Measurements from ENCODE around the gene TICAM2. TPM values are rescaled to one million over a fixed set of nuclear protein-coding genes. Genes with fewer than 3 reads are reported as not detected.
A peak's percentile ranks its signal among the peaks of the same experiment; 100 is the strongest.
"Not testable (repeated sequence)": the region's sequence is repeated elsewhere in the genome, so short reads cannot be mapped to it uniquely, and the experiment has no call there.

TICAM2 gene, protein sequence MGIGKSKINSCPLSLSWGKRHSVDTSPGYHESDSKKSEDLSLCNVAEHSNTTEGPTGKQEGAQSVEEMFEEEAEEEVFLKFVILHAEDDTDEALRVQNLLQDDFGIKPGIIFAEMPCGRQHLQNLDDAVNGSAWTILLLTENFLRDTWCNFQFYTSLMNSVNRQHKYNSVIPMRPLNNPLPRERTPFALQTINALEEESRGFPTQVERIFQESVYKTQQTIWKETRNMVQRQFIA
- 0.98 TPM for total RNA-seq

DNA sequence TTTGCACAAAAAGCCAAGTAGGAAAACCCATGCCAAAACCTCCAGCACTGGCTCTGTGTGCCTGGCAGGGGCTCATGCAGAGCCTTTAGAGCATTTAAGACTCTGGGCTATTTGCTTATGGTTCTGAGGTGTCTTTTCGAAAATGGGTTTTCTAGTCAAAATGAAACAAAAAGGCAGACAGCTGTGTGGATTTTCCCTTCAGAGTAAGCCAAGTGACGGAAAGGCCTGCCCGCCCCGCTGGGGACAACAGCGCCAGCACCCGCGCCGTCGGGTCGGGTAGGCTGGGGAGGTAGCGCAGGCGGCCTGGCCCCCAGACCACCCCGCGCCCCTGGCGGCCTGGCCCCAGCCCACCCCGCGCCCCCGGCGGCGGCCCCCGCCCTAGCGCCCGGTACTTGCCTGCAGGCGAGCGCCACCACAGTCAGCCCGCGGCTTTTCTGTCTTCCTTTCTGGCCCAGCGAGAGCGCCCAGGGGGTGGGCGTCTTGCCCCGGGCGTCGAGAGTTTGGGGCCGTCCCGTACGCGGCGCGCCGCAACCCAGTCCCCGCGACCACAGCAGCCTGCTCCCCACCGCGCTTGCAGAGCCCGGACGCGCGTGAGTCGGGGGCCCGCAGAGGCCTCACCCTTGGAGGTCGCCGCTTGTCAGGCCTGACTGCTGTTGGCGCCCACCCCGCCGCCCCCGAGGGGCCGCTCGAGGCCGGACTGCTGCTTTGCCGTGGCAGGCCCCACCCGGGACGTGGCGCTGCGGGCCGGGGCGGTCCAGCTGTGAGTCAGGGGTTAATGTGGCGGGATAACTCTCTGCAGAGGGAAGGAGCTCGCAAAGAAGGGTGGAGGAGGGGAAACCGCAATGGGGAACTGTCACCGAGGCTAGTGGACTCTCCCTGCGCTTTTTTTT, at the start of gene TICAM2:
TICAM2 (minus strand) TSS at position 779 of the 890 bp plus-strand sequence. CDS start 21,223 bp downstream, outside the sequence.
- peaks cover 44% of the 10 kb centered on the region for H3K4me1 ChIP-seq

DNA sequence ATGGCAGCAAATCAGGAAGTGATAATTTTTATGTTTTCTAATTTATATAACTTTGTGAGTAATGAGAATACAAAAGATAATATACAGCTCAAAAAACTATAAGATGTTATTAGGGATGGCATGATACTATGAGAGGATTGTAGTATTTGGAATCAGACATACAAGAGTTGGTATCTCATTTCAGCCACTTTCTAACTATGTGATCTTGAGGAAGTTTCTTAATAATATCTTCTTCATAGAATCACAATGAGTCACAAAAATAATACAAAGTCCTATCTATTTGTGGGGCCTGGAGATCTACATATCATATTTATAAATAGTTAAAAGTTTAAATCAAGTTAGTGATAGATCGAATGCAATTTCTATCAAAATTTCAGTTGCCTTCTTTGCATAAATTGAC, 47.3 kb upstream of the TICAM2 start:
- Histone ChIP-seq H3K4me1 (no peaks in the 10 kb centered on the region), H3K36me3 (no peaks in the 10 kb centered on the region), H3K4me3 (no peak overlapping the region), H3K9me3 (no peaks in the 10 kb centered on the region), H3K27ac (no peak overlapping the region), H3K27me3 (no peaks in the 10 kb centered on the region)
- TF ChIP-seq, protein P1, sequence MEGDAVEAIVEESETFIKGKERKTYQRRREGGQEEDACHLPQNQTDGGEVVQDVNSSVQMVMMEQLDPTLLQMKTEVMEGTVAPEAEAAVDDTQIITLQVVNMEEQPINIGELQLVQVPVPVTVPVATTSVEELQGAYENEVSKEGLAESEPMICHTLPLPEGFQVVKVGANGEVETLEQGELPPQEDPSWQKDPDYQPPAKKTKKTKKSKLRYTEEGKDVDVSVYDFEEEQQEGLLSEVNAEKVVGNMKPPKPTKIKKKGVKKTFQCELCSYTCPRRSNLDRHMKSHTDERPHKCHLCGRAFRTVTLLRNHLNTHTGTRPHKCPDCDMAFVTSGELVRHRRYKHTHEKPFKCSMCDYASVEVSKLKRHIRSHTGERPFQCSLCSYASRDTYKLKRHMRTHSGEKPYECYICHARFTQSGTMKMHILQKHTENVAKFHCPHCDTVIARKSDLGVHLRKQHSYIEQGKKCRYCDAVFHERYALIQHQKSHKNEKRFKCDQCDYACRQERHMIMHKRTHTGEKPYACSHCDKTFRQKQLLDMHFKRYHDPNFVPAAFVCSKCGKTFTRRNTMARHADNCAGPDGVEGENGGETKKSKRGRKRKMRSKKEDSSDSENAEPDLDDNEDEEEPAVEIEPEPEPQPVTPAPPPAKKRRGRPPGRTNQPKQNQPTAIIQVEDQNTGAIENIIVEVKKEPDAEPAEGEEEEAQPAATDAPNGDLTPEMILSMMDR (IDR thresholded peaks at IDR 0.05), result no peak
- no peak for DNase-seq (ENCODE audit: extremely low spot score in 2 of 2)
- intact Hi-C loops (cut with DNase I), result no loop called here

More for the DNA sequence above, at the start of gene TICAM2:
- TF ChIP-seq, protein P1 (IDR thresholded peaks at IDR 0.05), result no peak
- peak in 1 of 2 donors; percentile 30 for TF ChIP-seq POLR2AphosphoS5 (IDR thresholded peaks at IDR 0.05; ENCODE audit: insufficient read depth in 1 of 2, low read depth in 1 of 2)
- intact Hi-C loops (cut with DNase I), result no loop called here
- H3K4me3 ChIP-seq, result peak within 1 kb of the TSS; percentile 74 to 93
- no peak for DNase-seq (ENCODE audit: extremely low spot score in 2 of 2)
- H3K27ac ChIP-seq, result peak within 1 kb of the TSS; percentile 98
- H3K27me3 ChIP-seq, result no peaks in the 10 kb centered on the region
- no peaks in the 10 kb centered on the region for H3K36me3 ChIP-seq
- H3K9me3 ChIP-seq, result no peaks in the 10 kb centered on the region

DNA sequence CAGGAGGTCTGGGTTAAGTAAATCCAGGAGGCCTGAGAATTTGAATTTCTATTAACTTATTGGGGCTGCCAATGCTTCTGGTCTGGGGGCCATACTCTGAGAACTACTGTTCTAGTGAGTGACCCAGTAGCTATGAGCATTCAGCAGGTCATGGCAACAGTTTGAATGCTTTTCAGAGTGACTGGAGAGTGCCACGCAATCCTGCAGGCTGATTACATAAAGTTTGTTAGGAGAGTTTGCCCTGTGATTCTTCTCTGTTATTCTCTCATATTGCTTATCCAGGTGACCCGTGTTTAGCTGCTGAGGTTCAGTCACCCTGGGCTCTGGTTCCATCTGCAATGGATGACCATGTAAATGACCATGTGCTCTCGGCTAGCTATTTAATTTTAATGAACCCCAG, 45.8 kb upstream of the TICAM2 start:
- no peak for DNase-seq (ENCODE audit: extremely low spot score in 2 of 2)
- no peak overlapping the region for H3K27ac ChIP-seq
- H3K36me3 ChIP-seq, result no peaks in the 10 kb centered on the region
- no peaks in the 10 kb centered on the region for H3K27me3 ChIP-seq
- no peak overlapping the region for H3K4me3 ChIP-seq
- no peaks in the 10 kb centered on the region for H3K9me3 ChIP-seq
- intact Hi-C loops (cut with DNase I), result no loop called here
- TF ChIP-seq POLR2A (IDR thresholded peaks at IDR 0.05), result no peak
- TF ChIP-seq POLR2AphosphoS5 (IDR thresholded peaks at IDR 0.05; ENCODE audit: insufficient read depth in 1 of 2, low read depth in 1 of 2), result no peak
- TF ChIP-seq, protein P1 (IDR thresholded peaks at IDR 0.05), result no peak
- no peaks in the 10 kb centered on the region for H3K4me1 ChIP-seq

DNA sequence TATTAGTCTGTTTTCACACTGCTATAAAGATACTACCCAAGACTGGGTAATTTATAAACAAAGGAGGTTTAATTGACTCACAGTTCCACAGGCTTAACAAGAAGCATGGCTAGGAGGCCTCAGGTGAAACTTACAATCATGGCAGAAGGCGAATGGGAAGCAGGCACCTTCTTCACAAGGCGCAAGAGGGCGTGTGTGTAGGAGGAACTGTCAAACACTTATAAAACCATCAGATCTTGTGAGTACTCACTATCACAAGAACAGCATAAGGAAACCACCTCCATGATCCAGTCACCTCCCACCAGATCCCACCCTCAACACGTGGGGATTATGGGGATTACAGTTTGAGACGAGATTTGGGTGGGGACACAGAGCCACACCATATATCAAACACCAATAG, 43.1 kb upstream of the TICAM2 start:
- H3K36me3 ChIP-seq; H3K27me3 ChIP-seq; H3K4me3 ChIP-seq; H3K27ac ChIP-seq; H3K4me1 ChIP-seq; H3K9me3 ChIP-seq; intact Hi-C loops (cut with DNase I); DNase-seq (ENCODE audit: extremely low spot score in 2 of 2): not testable (repeated sequence)

DNA sequence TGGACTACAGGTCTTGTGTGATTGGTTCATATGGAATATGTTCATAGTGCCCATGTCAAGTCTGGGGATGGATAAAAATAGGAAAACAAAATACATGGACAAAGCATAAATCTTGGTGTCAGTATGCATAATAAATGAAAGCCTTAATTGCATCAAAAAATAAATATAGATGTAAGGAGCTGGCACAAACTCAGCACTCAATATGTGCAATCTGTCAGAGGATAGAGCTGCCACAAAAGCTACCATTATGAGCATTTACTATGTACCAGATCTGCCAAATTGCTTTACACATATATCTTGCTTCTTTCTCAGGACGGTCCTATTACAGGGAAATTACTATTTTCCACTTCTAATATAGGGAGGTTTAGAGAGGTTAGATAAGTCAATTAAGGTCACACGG, 41.8 kb upstream of the TICAM2 start:
- no peaks in the 10 kb centered on the region for H3K9me3 ChIP-seq
- no peak for DNase-seq (ENCODE audit: extremely low spot score in 2 of 2)
- no peaks in the 10 kb centered on the region for H3K4me1 ChIP-seq
- no peak for TF ChIP-seq POLR2A (IDR thresholded peaks at IDR 0.05)
- no peak for TF ChIP-seq POLR2AphosphoS5 (IDR thresholded peaks at IDR 0.05; ENCODE audit: insufficient read depth in 1 of 2, low read depth in 1 of 2)
- TF ChIP-seq, protein P1 (IDR thresholded peaks at IDR 0.05), result no peak
- intact Hi-C loops (cut with DNase I), result no loop called here
- H3K27ac ChIP-seq, result no peak overlapping the region
- H3K27me3 ChIP-seq, result no peaks in the 10 kb centered on the region
- H3K36me3 ChIP-seq, result no peaks in the 10 kb centered on the region
- no peak overlapping the region for H3K4me3 ChIP-seq
